Liver (tissue), 3 donors: ENCODE data around the gene MAP4K1.

Experiments
- CTCF ChIP-seq: fragments of 150-350 bp; IDR thresholded peaks from 2 replicates; pipeline ENCODE4 v1.5.1; 2017; ENCODE audit warnings: improper control_type of control experiment, low read depth, low read length; ENCODE audit not compliant: missing input control
- JUND ChIP-seq, 2 donors: IDR thresholded peaks; 2 replicates each; pipeline ENCODE4 v1.6.1; 2016; ENCODE audit warnings: antibody characterized with exemption in 2 of 2
- ZBTB33 ChIP-seq: IDR thresholded peaks from 2 replicates; pipeline ENCODE4 v1.6.1; 2016; ENCODE audit warnings: antibody characterized with exemption
- donor health status: healthy.
- donor health status: healthy.

GRCh38 chr19:38649305-38650171, 31.8 kb upstream of the MAP4K1 start:
- no peak for TF ChIP-seq CTCF
- no peak for TF ChIP-seq ZBTB33
- TF ChIP-seq JUND (IDR thresholded peaks at IDR 0.05) = no peak
